ENCODE results near the gene DNPH1. TPM values are rescaled to one million over a fixed set of nuclear protein-coding genes. Genes with fewer than 3 reads are reported as not detected.
A peak's percentile ranks its signal among the peaks of the same experiment; 100 is the strongest.

Gene DNPH1
- total and polyA plus RNA-seq, 2 experiments from 2014 or later = 138 to 176 TPM

DNA sequence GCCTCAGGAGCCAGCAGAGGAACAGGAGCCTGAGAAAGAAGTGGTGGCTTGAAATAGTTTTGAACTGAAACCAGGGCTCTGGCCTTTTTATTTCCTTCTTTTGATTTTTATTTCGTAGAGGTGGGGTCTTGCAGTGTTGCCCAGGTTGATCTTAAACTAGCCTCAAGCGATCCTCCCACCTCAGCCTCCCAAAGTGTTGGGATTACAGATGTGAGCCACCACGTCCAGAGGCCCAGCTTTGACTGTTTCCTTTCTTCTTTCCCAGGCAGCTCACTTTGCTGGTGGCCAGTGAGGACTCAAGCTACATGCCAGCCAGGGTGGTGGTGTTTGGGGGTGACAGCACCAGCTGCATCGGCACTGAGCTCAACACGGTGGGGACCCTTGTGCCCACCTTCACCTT, 26.8 kb downstream of the DNPH1 start:
- TF ChIP-seq, protein P1, sequence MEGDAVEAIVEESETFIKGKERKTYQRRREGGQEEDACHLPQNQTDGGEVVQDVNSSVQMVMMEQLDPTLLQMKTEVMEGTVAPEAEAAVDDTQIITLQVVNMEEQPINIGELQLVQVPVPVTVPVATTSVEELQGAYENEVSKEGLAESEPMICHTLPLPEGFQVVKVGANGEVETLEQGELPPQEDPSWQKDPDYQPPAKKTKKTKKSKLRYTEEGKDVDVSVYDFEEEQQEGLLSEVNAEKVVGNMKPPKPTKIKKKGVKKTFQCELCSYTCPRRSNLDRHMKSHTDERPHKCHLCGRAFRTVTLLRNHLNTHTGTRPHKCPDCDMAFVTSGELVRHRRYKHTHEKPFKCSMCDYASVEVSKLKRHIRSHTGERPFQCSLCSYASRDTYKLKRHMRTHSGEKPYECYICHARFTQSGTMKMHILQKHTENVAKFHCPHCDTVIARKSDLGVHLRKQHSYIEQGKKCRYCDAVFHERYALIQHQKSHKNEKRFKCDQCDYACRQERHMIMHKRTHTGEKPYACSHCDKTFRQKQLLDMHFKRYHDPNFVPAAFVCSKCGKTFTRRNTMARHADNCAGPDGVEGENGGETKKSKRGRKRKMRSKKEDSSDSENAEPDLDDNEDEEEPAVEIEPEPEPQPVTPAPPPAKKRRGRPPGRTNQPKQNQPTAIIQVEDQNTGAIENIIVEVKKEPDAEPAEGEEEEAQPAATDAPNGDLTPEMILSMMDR (IDR thresholded peaks at IDR 0.05; ENCODE audit: low read depth, low read length) = no peak
- no peak overlapping the region for H3K4me3 ChIP-seq

DNA sequence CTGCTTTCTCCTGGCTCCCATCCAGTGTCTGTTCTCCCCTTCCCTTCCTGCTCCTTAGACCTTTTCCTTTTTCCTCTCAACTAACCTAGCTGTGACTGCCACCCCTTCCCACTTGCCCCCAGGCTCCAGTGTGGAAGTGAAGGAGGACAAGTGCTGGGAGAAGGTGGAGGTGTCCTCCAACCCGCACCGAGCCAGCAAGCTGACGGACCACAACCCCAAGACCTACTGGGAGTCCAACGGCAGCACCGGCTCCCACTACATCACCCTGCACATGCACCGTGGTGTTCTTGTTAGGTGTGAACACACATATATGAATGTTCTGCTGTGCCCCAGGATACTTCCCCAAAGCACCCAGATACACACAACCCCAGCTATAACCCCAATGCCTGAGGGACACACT, 28.7 kb downstream of the DNPH1 start:
- H3K4me1 ChIP-seq (ENCODE audit: low read depth) = no peaks in the 10 kb centered on the region
- no peaks in the 10 kb centered on the region for H3K27me3 ChIP-seq
- DNase-seq (ENCODE audit: low read depth in 1 of 2, low spot score in 1 of 2) = no peak
- H3K9me3 ChIP-seq (ENCODE audit: low read depth) = no peaks in the 10 kb centered on the region
- no peak overlapping the region for H3K4me3 ChIP-seq
- H3K36me3 ChIP-seq = peaks cover 2% of the 10 kb centered on the region
- no peak overlapping the region for H3K27ac ChIP-seq
- TF ChIP-seq, protein P1 (IDR thresholded peaks at IDR 0.05; ENCODE audit: low read depth, low read length) = no peak

More for the DNA sequence above, 26.8 kb downstream of the DNPH1 start:
- H3K27me3 ChIP-seq = no peaks in the 10 kb centered on the region
- H3K4me1 ChIP-seq (ENCODE audit: low read depth) = no peaks in the 10 kb centered on the region
- H3K36me3 ChIP-seq = peaks cover 5% of the 10 kb centered on the region
- DNase-seq (ENCODE audit: low read depth in 1 of 2, low spot score in 1 of 2) = no peak
- no peaks in the 10 kb centered on the region for H3K9me3 ChIP-seq (ENCODE audit: low read depth)
- no peak overlapping the region for H3K27ac ChIP-seq

DNA sequence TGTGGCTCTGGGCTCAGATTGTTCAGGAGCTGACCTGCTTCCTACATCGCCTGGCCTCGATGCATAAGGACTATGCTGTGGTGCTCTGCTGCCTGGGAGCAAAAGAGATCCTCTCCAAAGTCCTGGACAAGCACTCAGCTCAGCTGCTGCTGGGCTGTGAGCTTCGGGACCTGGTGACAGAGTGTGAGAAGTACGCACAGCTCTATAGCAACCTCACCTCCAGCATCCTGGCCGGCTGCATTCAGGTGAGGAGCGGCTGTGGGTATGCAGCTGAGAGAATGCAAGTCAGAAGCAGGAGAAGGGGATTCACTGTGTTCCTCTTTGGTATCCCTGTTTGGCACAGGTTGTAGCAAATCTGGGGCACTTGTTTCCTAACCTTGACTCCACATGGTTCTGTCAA, 29.4 kb downstream of the DNPH1 start:
- no peak for DNase-seq (ENCODE audit: low read depth in 1 of 2, low spot score in 1 of 2)
- Histone ChIP-seq H3K4me1 (ENCODE audit: low read depth) (no peaks in the 10 kb centered on the region), H3K9me3 (ENCODE audit: low read depth) (no peaks in the 10 kb centered on the region), H3K36me3 (peaks cover 2% of the 10 kb centered on the region), H3K27me3 (no peaks in the 10 kb centered on the region), H3K27ac (no peak overlapping the region), H3K4me3 (no peak overlapping the region)
- TF ChIP-seq, protein P1 (IDR thresholded peaks at IDR 0.05; ENCODE audit: low read depth, low read length) = no peak

DNA sequence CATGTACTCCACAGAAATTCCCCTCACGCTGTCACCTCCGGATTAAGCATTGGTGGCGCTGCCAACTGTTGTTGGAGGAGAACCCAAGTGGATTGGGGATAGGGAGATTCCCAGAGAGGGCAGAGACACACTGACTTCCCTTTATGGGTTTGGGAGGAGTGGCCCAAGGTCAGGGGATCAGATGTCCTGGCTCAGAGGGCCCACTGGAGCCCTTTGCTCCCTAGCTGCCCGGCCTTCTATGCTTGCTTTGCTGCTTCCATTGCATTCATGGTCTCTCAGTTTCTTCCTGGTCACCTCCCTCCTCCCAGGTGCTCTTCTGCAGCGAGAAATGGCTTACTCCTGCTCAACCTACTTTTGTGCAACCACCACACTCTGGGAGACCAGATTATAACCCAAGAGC, 32.9 kb downstream of the DNPH1 start:
- DNase-seq (ENCODE audit: low read depth in 1 of 2, low spot score in 1 of 2) = peak in 1 of 2 donors; percentile 30
- Histone ChIP-seq H3K4me3 (no peak overlapping the region), H3K9me3 (ENCODE audit: low read depth) (no peaks in the 10 kb centered on the region), H3K27me3 (no peaks in the 10 kb centered on the region), H3K4me1 (ENCODE audit: low read depth) (no peaks in the 10 kb centered on the region), H3K27ac (peak overlapping the region; percentile 58), H3K36me3 (peaks cover 2% of the 10 kb centered on the region)
- TF ChIP-seq, protein P1 (IDR thresholded peaks at IDR 0.05; ENCODE audit: low read depth, low read length) = no peak

DNA sequence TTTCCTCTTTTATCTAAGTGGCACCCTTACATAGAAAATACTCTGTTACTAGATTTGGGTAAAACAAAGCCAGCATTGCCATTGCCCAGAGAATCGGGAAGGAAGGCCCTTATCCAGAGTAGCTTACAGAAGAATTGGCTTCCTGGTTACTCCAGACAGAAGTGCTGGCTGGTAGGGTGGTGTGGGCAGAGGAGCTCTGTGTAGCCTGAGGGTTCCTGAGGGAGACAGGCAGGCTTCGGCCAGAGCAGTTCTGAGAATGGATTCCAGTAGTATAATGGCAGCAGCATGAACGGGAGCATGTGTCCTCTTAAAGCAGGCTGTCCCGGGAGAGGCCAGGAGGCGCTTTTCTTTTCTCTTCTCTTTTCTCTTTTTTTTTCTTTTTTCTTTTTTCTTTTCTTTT, 35.4 kb downstream of the DNPH1 start:
- Histone ChIP-seq H3K4me3 (no peak overlapping the region), H3K36me3 (no peaks in the 10 kb centered on the region), H3K9me3 (ENCODE audit: low read depth) (no peaks in the 10 kb centered on the region), H3K4me1 (ENCODE audit: low read depth) (peaks cover 18% of the 10 kb centered on the region), H3K27me3 (no peaks in the 10 kb centered on the region), H3K27ac (no peak overlapping the region)
- no peak for DNase-seq (ENCODE audit: low read depth in 1 of 2, low spot score in 1 of 2)
- TF ChIP-seq, protein P1 (IDR thresholded peaks at IDR 0.05; ENCODE audit: low read depth, low read length) = no peak

DNA sequence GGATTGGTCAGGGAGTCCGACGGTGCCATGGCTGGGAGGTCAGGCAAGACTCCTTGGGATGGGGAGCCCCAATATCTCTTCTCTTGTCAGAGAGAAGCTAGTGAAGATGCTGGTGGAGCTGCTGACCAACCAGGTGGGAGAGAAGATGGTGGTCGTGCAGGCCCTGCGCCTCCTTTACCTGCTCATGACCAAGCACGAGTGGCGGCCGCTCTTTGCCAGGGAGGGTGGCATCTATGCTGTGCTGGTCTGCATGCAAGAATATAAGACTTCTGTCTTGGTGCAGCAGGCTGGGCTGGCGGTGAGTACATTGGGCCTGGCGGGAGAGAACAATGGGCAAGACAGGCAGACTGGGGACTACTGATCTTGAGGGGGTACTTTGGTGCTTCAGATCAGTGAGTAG, 36.4 kb downstream of the DNPH1 start:
- Histone ChIP-seq H3K9me3 (ENCODE audit: low read depth) (no peaks in the 10 kb centered on the region), H3K4me1 (ENCODE audit: low read depth) (peaks cover 18% of the 10 kb centered on the region), H3K36me3 (no peaks in the 10 kb centered on the region), H3K27me3 (no peaks in the 10 kb centered on the region), H3K27ac (no peak overlapping the region), H3K4me3 (no peak overlapping the region)
- DNase-seq (ENCODE audit: low read depth in 1 of 2, low spot score in 1 of 2) = no peak
- TF ChIP-seq, protein P1 (IDR thresholded peaks at IDR 0.05; ENCODE audit: low read depth, low read length) = no peak

Data from cardiac muscle cell (in vitro differentiated cells and primary cell).